Heart left ventricle (tissue), 13 donors: ENCODE results near the gene COA3.

Experiments used
- CTCF ChIP-seq, 12 donors: fragments of 200-600 bp; sonication (generic) in 4 of 12; IDR thresholded peaks; one replicate each; pipeline versions ENCODE4 v1.5.0 to v1.8.0; 2018 to 2022; ENCODE audit warnings: antibody characterized with exemption in 12 of 12, mild to moderate bottlenecking in 5 of 12
- POLR2A ChIP-seq, 2 donors: fragments of 450-650 bp; IDR thresholded peaks; one replicate each; pipeline ENCODE4 v1.6.1; 2017; ENCODE audit warnings: antibody characterized with exemption in 2 of 2, mild to moderate bottlenecking in 2 of 2, moderate library complexity in 2 of 2
- donor health status: ischemic (EF 13 %, LVEDD 7.1; RV severe dilation, severe dysfunction).
- donor health status: DM: no; HTN: yes; CAD: no.
- donor health status: DM: no; HTN: no; CAD: no.
- donor health status: ischemic (EF 25% LVEDD 6.9; RV normal size, moderate dysfunction).
- donor health status: ischemic (EF 25% LVEDD 5.7; RV mildly dilated, moderate dysfunction).
- donor health status: ischemic (EF 35%, LVEDD 5.7; RV mildly dilated, moderate dysfunction).
- donor health status: nonischemic (EF 11% LVEDD 7.7; RV severe dilation, severe dysfunction).
- donor health status: DM: yes; HTN: yes; CAD: no.
- donor health status: PGD.
- donor health status: ischemic (EF 29% LVEDD 5.4; RV normal size, mild dysfunction).
- donor health status: nonischemic (EF 23%, LVEDD 6.1; RV moderate dilation, normal function).

GRCh38 chr17:42848093-42848492 lies 49.6 kb upstream of the COA3 start:
- no peak for TF ChIP-seq POLR2A (IDR thresholded peaks at IDR 0.05)
- TF ChIP-seq CTCF (IDR thresholded peaks at IDR 0.05), result no peak
